BLaER1 treated with 17β-estradiol and CSF1 and Interleukin-3, amounts not matched to agents 10 nM and 100 nM (cell line): ENCODE data around the gene RABL3.
"Not testable (repeated sequence)": the region's sequence is repeated elsewhere in the genome, so short reads cannot be mapped to it uniquely, and the experiment has no call there.

ENCODE experiments used
- H3K27ac ChIP-seq, 11 experiments: shearing (Covaris generic); formaldehyde crosslinking; 2 replicates each; pipeline ENCODE4 v1.8.1; 2022
- H3K27me3 ChIP-seq, 11 experiments: shearing (Covaris generic); formaldehyde crosslinking; 2 replicates each; pipeline ENCODE4 v1.8.1; 2022
- H3K36me3 ChIP-seq, 11 experiments: shearing (Covaris generic); formaldehyde crosslinking; 2 replicates each; pipeline ENCODE4 v1.8.1; 2022
- H3K4me1 ChIP-seq, 10 experiments: shearing (Covaris generic); formaldehyde crosslinking; 2 replicates each; pipeline ENCODE4 v1.8.1; 2022
- H3K4me2 ChIP-seq, 11 experiments: shearing (Covaris generic); formaldehyde crosslinking; 2 replicates each; pipeline ENCODE4 v1.8.1; 2022
- H3K4me3 ChIP-seq, 10 experiments: shearing (Covaris generic); formaldehyde crosslinking; 2 replicates each; pipeline ENCODE4 v1.8.1; 2022
- H3K9ac ChIP-seq, 11 experiments: shearing (Covaris generic); formaldehyde crosslinking; 2 replicates each; pipeline ENCODE4 v1.8.1; 2022
- H3K9me3 ChIP-seq, 11 experiments: shearing (Covaris generic); formaldehyde crosslinking; replicated peaks in 1 of 11; 2 replicates each; pipeline ENCODE4 v1.8.1; 2022
- H4K20me1 ChIP-seq, 11 experiments: shearing (Covaris generic); formaldehyde crosslinking; 2 replicates each; pipeline ENCODE4 v1.8.1; 2022
- Cebpa-rat ChIP-seq, 11 experiments: shearing (Covaris generic); IDR thresholded peaks; 2 replicates each; pipeline ENCODE4 v1.8.1; 2022

Gene RABL3

GRCh38 chr3:120769436-120769835 is 27.1 kb upstream of the RABL3 start:
- Histone ChIP-seq H3K4me3 (no peak overlapping the region), H4K20me1 (peaks cover 0 to 60% (median 16%) of the 10 kb centered on the region in 11 experiments; a peak in 13 of 22 replicates), H3K27ac (no peak overlapping the region), H3K4me1 (no peaks in the 10 kb centered on the region), H3K36me3 (peaks cover 30 to 79% (median 38%) of the 10 kb centered on the region in 11 experiments), H3K27me3 (no peaks in the 10 kb centered on the region), H3K9ac (no peak overlapping the region), H3K9me3 (no peaks in the 10 kb centered on the region), H3K4me2 (no peak overlapping the region)
- TF ChIP-seq Cebpa-rat (IDR thresholded peaks at IDR 0.05), result no peak

- H3K9ac ChIP-seq, result no peak overlapping the region
- no peak overlapping the region for H3K27ac ChIP-seq
- H3K27me3 ChIP-seq, result no peaks in the 10 kb centered on the region
- no peaks in the 10 kb centered on the region for H3K9me3 ChIP-seq
- peaks cover 0 to 17% (median 3%) of the 10 kb centered on the region in 10 experiments; a peak in 6 of 20 replicates for H3K4me1 ChIP-seq
- H3K36me3 ChIP-seq, result peaks cover 17 to 59% (median 18%) of the 10 kb centered on the region in 11 experiments
- H3K4me3 ChIP-seq, result no peak overlapping the region
- H4K20me1 ChIP-seq, result peaks cover 0 to 80% (median 22%) of the 10 kb centered on the region in 11 experiments; a peak in 15 of 22 replicates
- H3K4me2 ChIP-seq, result no peak overlapping the region
- TF ChIP-seq Cebpa-rat (IDR thresholded peaks at IDR 0.05), result no peak
Observed at GRCh38 chr3:120767106-120767505, 24.8 kb upstream of the RABL3 start.

- Histone ChIP-seq H3K9me3 (no peaks in the 10 kb centered on the region), H4K20me1 (peaks cover 0 to 80% (median 22%) of the 10 kb centered on the region in 11 experiments; a peak in 15 of 22 replicates), H3K4me1 (peaks cover 0 to 17% (median 3%) of the 10 kb centered on the region in 10 experiments; a peak in 6 of 20 replicates), H3K27me3 (no peaks in the 10 kb centered on the region), H3K27ac (no peak overlapping the region), H3K4me3 (no peak overlapping the region), H3K36me3 (peaks cover 11 to 53% (median 13%) of the 10 kb centered on the region in 11 experiments), H3K9ac (no peak overlapping the region), H3K4me2 (no peak overlapping the region)
- no peak for TF ChIP-seq Cebpa-rat (IDR thresholded peaks at IDR 0.05)
Observed at GRCh38 chr3:120766576-120766975, 24.3 kb upstream of the RABL3 start.

- H3K36me3 ChIP-seq, result peaks cover 5 to 47% (median 7%) of the 10 kb centered on the region in 11 experiments
- H3K4me2 ChIP-seq, result no peak overlapping the region
- no peak overlapping the region for H3K9ac ChIP-seq
- peaks cover 0 to 80% (median 22%) of the 10 kb centered on the region in 11 experiments; a peak in 15 of 22 replicates for H4K20me1 ChIP-seq
- no peak for TF ChIP-seq Cebpa-rat (IDR thresholded peaks at IDR 0.05)
- no peak overlapping the region for H3K4me3 ChIP-seq
- H3K27ac ChIP-seq, result no peak overlapping the region
- no peaks in the 10 kb centered on the region for H3K27me3 ChIP-seq
- no peaks in the 10 kb centered on the region for H3K9me3 ChIP-seq
- H3K4me1 ChIP-seq, result peaks cover 0 to 17% (median 3%) of the 10 kb centered on the region in 10 experiments; a peak in 6 of 20 replicates
Observed at GRCh38 chr3:120765830-120766493, 23.6 kb upstream of the RABL3 start.

- no peaks in the 10 kb centered on the region for H3K27me3 ChIP-seq
- no peak overlapping the region for H3K9ac ChIP-seq
- peaks cover 0 to 37% (median 0%) of the 10 kb centered on the region in 11 experiments; a peak in 6 of 22 replicates for H3K36me3 ChIP-seq
- no peak for TF ChIP-seq Cebpa-rat (IDR thresholded peaks at IDR 0.05)
- H4K20me1 ChIP-seq, result peaks cover 0 to 67% (median 22%) of the 10 kb centered on the region in 11 experiments; a peak in 15 of 22 replicates
- H3K4me2 ChIP-seq, result no peak overlapping the region; a peak in 1 of 22 replicates
- H3K4me1 ChIP-seq, result peaks cover 0 to 17% (median 3%) of the 10 kb centered on the region in 10 experiments; a peak in 6 of 20 replicates
- H3K4me3 ChIP-seq, result no peak overlapping the region
- peaks cover 0 to 10% (median 4%) of the 10 kb centered on the region in 11 experiments; a peak in 8 of 22 replicates for H3K9me3 ChIP-seq
- no peak overlapping the region for H3K27ac ChIP-seq
Observed at GRCh38 chr3:120764206-120764605, 21.9 kb upstream of the RABL3 start.

DNA sequence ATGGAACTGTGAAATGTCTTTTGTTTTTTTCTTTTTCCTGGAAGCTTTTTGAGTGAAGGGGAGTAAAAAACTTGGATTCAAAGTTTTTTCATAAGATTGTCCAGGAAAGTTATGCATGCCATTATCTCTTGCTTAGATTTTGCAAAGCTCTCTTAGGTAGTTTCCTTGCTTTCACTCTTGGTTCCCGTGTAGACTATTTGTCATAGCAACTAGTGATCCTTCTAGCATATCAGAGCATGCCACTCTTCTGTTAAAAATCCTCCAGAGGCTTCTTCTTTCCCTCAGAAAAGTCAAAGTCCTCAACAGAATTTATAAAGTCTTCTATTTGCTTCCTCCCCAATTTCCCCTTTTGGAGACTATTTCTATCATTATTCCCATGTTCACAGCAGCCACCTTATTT is 21.3 kb upstream of the RABL3 start:
- Histone ChIP-seq H4K20me1 (peaks cover 0 to 61% (median 22%) of the 10 kb centered on the region in 11 experiments; a peak in 14 of 22 replicates), H3K4me2 (peak overlapping the region in 2 of 11 experiments; percentile 5 to 26; a peak in 1 of 22 replicates), H3K27ac (no peak overlapping the region), H3K27me3 (no peaks in the 10 kb centered on the region), H3K36me3 (peaks cover 0 to 37% (median 2%) of the 10 kb centered on the region in 11 experiments; a peak in 13 of 22 replicates), H3K4me1 (peaks cover 0 to 17% (median 3%) of the 10 kb centered on the region in 10 experiments; a peak in 6 of 20 replicates), H3K4me3 (no peak overlapping the region), H3K9me3 (peaks cover 0 to 12% (median 7%) of the 10 kb centered on the region in 11 experiments; a peak in 13 of 22 replicates), H3K9ac (no peak overlapping the region)
- no peak for TF ChIP-seq Cebpa-rat (IDR thresholded peaks at IDR 0.05)

DNA sequence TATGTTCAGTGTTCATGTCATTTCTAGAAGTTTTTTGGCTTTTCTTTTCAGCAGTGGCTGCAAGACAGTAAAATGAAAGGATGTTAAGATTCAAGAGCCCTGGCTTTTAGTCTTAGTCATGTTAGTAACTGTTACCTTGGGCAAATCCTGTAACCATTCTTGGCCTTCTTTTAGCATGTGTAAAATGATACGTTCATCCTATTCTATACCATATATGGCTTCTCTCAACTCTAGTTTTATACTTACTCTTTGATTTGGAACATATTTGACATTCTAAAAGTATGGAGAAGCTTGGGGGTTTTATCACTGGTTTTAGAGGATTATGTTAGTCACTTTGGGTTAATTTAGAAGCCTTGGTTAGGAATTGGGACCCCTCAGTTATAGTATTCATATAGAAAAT is 20.3 kb upstream of the RABL3 start:
- H3K36me3 ChIP-seq, result peaks cover 7 to 40% (median 12%) of the 10 kb centered on the region in 11 experiments
- no peak overlapping the region for H3K27ac ChIP-seq
- H3K27me3 ChIP-seq, result no peaks in the 10 kb centered on the region
- TF ChIP-seq Cebpa-rat (IDR thresholded peaks at IDR 0.05), result no peak
- no peak overlapping the region for H3K4me2 ChIP-seq
- H4K20me1 ChIP-seq, result peaks cover 0 to 51% (median 17%) of the 10 kb centered on the region in 11 experiments; a peak in 14 of 22 replicates
- H3K9me3 ChIP-seq, result peaks cover 7 to 21% (median 17%) of the 10 kb centered on the region in 11 experiments; a peak in 16 of 22 replicates
- no peak overlapping the region for H3K4me3 ChIP-seq
- no peak overlapping the region for H3K9ac ChIP-seq
- peaks cover 0 to 17% (median 3%) of the 10 kb centered on the region in 10 experiments; a peak in 6 of 20 replicates for H3K4me1 ChIP-seq

DNA sequence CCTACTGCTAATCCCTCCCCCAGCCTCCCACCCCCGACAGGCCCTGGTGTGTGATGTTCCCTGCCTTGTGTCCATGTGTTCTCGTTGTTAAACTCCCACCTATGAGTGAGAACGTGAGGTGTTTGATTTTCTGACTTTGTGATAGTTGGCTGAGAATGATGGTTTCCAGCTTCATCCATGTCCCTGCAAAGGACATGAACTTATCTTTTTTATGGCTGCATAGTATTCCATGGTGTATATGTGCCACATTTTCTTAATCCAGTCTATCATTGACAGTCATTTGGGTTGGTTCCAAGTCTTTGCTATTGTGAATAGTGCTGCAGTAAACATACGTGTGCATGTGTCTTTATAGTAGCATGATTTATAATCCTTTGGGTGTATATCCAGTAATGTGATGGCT is 16.2 kb upstream of the RABL3 start:
- not testable (repeated sequence) for H3K4me2 ChIP-seq, H3K27ac ChIP-seq, H3K4me3 ChIP-seq, H3K9ac ChIP-seq, H3K27me3 ChIP-seq
- H4K20me1 ChIP-seq, result peaks cover 0 to 20% (median under 1%) of the 10 kb centered on the region in 11 experiments; a peak in 7 of 22 replicates
- peaks cover 24 to 63% (median 51%) of the 10 kb centered on the region in 11 experiments; a peak in 21 of 22 replicates for H3K36me3 ChIP-seq
- peaks cover 0 to 26% (median under 1%) of the 10 kb centered on the region in 10 experiments; a peak in 7 of 20 replicates for H3K4me1 ChIP-seq
- peaks cover 11 to 32% (median 21%) of the 10 kb centered on the region in 11 experiments; a peak in 20 of 22 replicates for H3K9me3 ChIP-seq

DNA sequence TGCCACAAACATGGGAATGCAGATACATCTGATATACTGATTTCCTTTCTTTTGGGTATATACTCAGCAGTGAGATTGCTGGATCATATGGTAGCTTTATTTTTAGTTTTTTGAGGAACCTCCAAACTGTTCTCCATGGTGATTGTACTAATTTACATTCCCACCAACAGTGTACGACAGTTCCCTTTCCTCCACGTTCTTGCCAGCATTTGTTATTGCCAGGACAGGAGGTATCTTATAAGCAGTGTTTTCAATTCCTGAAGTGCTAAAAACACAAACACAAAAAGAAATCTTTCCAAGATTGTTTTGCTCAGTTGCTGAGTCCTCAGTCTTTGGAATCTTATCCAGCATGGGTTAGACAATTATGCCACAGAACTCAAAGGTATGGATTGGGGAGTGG is 13.7 kb upstream of the RABL3 start:
- peaks cover 49 to 88% (median 75%) of the 10 kb centered on the region in 11 experiments for H3K36me3 ChIP-seq
- no peak overlapping the region; a peak in 2 of 20 replicates for H3K4me3 ChIP-seq
- no peaks in the 10 kb centered on the region for H3K27me3 ChIP-seq
- peak overlapping the region in 2 of 11 experiments; percentile 47 to 62; a peak in 3 of 22 replicates for H3K4me2 ChIP-seq
- peaks cover 0 to 8% (median 0%) of the 10 kb centered on the region in 11 experiments; a peak in 4 of 22 replicates for H4K20me1 ChIP-seq
- H3K9ac ChIP-seq, result peak overlapping the region in 1 of 11 experiments; percentile 38; a peak in 1 of 22 replicates
- peaks cover 12 to 32% (median 27%) of the 10 kb centered on the region in 11 experiments; a peak in 21 of 22 replicates for H3K9me3 ChIP-seq
- peaks cover 0 to 16% (median 0%) of the 10 kb centered on the region in 10 experiments; a peak in 4 of 20 replicates for H3K4me1 ChIP-seq
- H3K27ac ChIP-seq, result peak overlapping the region in 2 of 11 experiments; percentile 40 to 48; a peak in 2 of 22 replicates
- no peak for TF ChIP-seq Cebpa-rat (IDR thresholded peaks at IDR 0.05)
